ENCODE data around the gene ADARB1.

The ADARB1 gene

DNA sequence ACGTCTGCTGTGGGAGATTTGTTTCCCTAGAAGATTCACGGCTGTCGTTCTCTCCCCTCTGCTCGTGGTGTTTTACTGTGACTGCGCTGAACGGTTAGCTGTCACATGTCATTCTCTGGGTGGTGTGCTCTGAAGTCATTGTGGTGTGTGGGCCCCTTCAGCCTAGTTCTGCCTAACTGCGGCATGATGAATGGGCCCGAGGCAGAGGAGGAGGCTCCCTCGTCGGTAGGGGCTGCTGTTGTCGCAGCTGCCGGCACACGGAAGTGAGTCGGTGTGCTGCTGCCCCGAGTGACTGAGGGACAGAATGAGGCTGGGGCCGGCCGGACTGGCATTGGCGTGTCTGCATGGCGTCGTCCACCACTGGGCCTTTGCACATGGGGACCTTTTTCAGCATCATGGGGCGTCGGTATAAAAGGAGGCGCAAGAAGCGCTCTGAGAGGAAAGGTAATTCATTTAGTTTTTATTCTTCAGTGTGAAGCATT, 77.9 kb downstream of the ADARB1 start:
- H3K9me3 Mint-ChIP-seq: no peaks in the 10 kb centered on the region
- peaks cover 62% of the 10 kb centered on the region for H3K4me1 Mint-ChIP-seq
- TF ChIP-seq, protein P1, sequence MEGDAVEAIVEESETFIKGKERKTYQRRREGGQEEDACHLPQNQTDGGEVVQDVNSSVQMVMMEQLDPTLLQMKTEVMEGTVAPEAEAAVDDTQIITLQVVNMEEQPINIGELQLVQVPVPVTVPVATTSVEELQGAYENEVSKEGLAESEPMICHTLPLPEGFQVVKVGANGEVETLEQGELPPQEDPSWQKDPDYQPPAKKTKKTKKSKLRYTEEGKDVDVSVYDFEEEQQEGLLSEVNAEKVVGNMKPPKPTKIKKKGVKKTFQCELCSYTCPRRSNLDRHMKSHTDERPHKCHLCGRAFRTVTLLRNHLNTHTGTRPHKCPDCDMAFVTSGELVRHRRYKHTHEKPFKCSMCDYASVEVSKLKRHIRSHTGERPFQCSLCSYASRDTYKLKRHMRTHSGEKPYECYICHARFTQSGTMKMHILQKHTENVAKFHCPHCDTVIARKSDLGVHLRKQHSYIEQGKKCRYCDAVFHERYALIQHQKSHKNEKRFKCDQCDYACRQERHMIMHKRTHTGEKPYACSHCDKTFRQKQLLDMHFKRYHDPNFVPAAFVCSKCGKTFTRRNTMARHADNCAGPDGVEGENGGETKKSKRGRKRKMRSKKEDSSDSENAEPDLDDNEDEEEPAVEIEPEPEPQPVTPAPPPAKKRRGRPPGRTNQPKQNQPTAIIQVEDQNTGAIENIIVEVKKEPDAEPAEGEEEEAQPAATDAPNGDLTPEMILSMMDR (IDR thresholded peaks at IDR 0.05): peak; percentile 19
- H3K36me3 Mint-ChIP-seq (ENCODE audit: low read depth): no peaks in the 10 kb centered on the region
- H3K27me3 Mint-ChIP-seq (ENCODE audit: low read depth, poor library complexity): peaks cover 6% of the 10 kb centered on the region
- peak; percentile 67 for DNase-seq
- no peak overlapping the region for H3K27ac Mint-ChIP-seq
- no peak overlapping the region for H3K4me3 Mint-ChIP-seq

DNA sequence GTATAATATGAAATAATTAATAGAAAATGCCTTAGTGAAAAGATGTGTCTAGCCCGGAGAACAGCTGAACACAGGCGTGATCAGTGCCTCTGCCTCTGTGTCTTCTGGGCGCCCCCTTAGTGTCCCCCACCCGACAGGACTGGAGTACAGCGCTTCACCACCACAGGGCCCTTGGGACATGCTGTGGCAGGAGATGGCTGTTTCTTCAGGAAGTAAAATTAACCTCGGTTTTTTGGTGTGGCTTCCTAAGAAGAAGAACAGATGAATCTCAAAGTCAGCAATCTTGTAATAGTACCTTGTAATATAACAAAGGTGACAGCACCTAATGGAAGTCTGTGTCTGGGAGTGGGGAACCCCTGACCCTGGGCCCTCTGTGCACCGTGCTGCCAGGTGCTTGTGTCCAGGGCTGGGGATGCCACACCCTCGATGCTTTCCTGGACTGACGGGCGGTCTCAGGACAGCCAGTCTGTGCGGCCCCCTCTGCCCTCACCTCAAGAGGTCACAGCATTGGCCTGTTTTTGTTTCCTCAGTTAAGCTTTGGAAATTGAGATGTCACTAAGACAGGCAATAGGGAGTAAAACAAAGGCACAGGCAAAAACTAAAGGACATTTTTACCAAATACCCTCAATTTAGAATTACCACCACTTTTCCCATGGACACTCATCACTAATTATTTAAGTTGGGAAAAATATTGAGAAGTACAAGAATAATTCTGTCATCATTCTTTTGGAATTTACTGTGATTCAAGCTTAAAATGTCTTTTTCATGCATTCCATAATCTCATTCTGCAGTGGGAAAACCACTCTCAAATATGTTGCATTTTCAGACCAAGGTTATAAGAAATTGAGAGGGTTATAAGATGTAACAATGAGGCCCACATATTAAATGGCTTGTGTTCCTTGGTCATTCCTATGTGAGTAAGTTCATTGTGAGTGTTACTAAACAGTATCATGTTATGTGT, 79.3 kb downstream of the ADARB1 start:
- TF ChIP-seq, protein P1 (IDR thresholded peaks at IDR 0.05): no peak
- H3K4me1 Mint-ChIP-seq: peaks cover 48% of the 10 kb centered on the region
- no peak overlapping the region for H3K27ac Mint-ChIP-seq

DNA sequence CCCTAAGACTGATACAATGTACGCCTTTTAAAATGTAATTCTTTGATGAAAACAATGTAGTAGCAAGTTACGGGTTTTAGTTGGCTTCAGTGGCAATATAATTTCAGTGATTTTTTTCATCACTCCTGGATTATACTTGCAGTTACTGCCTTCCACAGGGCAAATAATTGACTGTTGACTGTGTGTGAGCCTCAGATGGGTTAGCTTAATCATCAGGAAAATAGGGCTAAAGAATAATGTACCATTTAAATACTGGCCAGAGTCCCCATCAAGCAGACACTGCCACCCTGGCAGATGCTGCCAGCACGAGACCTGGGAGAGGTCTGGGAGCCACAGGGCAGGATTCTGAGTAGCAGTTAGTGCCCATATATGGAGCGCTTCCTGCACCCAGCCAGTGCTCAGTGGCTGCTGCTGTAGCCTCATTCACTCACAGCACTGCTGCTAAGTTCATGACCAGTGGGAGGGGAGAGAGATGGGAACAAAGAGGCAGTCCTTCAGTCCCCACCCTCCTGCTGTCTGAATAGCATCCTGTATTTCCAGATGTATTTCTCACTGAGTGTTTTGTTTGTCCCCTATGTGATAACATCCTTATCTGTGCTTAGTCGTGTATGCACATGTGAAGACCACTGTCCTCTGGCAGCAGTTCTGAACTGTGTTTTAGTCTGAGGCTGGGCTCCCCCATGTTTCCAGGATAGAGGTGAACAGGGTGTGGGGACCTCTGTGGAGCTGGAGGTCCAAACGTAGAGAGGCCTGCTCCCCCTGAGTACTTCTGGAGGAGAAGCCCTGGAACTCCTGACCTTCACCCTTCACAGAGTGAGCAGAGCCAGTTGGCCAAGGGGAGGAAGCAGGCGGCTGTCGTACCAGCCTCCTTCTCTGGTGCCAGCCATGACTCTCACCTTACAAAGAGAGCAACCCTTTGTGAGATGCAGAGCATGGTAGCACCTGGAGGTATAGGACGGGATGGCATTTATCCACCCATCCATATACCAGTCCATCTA, 80.4 kb downstream of the ADARB1 start:
- Mint-ChIP-seq H3K36me3 (ENCODE audit: low read depth) (no peaks in the 10 kb centered on the region), H3K27me3 (ENCODE audit: low read depth, poor library complexity) (peaks cover 2% of the 10 kb centered on the region), H3K4me3 (no peak overlapping the region), H3K4me1 (peaks cover 44% of the 10 kb centered on the region), H3K9me3 (no peaks in the 10 kb centered on the region), H3K27ac (no peak overlapping the region)
- DNase-seq: no peak
- TF ChIP-seq, protein P1 (IDR thresholded peaks at IDR 0.05): no peak

More for the DNA sequence above, 79.3 kb downstream of the ADARB1 start:
- no peak overlapping the region for H3K4me3 Mint-ChIP-seq
- no peaks in the 10 kb centered on the region for H3K36me3 Mint-ChIP-seq (ENCODE audit: low read depth)
- peaks cover 6% of the 10 kb centered on the region for H3K27me3 Mint-ChIP-seq (ENCODE audit: low read depth, poor library complexity)
- H3K9me3 Mint-ChIP-seq: no peaks in the 10 kb centered on the region
- DNase-seq: no peak

DNA sequence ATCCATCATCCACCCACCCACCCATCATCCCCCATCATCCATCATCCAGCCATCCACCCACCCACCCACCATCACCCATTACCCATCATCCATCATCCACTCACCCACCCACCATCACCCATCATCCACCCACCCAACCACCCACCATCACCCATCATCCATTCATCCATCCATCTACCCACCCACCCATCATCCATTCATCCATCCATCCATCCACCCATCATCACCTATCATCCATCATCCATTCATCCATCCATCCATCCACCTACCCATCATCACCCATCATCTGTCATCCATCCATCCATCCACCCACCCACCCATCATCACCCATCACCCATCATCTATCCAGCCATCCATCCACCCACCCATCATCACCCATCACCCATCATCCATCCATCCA, 81.5 kb downstream of the ADARB1 start:
- DNase-seq: no peak
- no peaks in the 10 kb centered on the region for H3K36me3 Mint-ChIP-seq (ENCODE audit: low read depth)
- H3K4me1 Mint-ChIP-seq: peaks cover 49% of the 10 kb centered on the region
- H3K27ac Mint-ChIP-seq: no peak overlapping the region
- H3K27me3 Mint-ChIP-seq (ENCODE audit: low read depth, poor library complexity): no peaks in the 10 kb centered on the region
- TF ChIP-seq, protein P1 (IDR thresholded peaks at IDR 0.05): no peak
- no peaks in the 10 kb centered on the region for H3K9me3 Mint-ChIP-seq
- H3K4me3 Mint-ChIP-seq: no peak overlapping the region

DNA sequence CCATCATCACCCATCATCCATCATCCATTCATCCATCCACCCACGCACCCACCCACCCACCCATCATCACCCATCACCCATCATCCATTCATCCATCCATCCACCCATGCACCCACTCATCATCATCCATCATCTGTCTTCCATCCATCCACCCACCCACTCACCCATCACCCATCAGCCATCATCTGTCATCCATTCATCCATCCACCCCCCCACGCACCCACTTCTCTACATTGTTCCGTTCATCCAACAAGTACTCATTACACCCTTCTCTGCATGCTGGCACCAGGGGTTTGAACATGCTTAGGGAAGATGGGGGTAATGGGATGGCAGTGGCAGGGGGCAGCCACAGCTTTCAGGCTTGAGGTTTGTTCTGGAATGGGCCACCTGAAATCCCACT, 82.1 kb downstream of the ADARB1 start:
- TF ChIP-seq, protein P1 (IDR thresholded peaks at IDR 0.05): no peak
- Mint-ChIP-seq H3K9me3 (no peaks in the 10 kb centered on the region), H3K27ac (no peak overlapping the region), H3K4me1 (peaks cover 49% of the 10 kb centered on the region), H3K4me3 (no peak overlapping the region), H3K36me3 (ENCODE audit: low read depth) (no peaks in the 10 kb centered on the region), H3K27me3 (ENCODE audit: low read depth, poor library complexity) (no peaks in the 10 kb centered on the region)
- no peak for DNase-seq
